Stimulated activated CD4-positive, alpha-beta T cell treated with anti-CD3 and anti-CD28 coated beads, Interleukin-12 subunit alpha, Interleukin-12 subunit beta, amount 100 ng/mL, for 48 hours (primary cell): ENCODE measurements around the gene ADAMTSL4.

Source experiments
- DNase-seq, 3 donors: peaks; one replicate each; pipeline ENCODE4 v3.0.0-alpha.2; 2020; ENCODE audit warnings: low read depth in 2 of 3, low spot score in 1 of 3

ADAMTSL4 gene

GRCh38 chr1:150534002-150534401 is 15.2 kb upstream of the ADAMTSL4 start:
- DNase-seq = no peak

- DNase-seq = no peak
These were observed 13.5 kb upstream of the ADAMTSL4 start for GRCh38 chr1:150535511-150536287.

DNA sequence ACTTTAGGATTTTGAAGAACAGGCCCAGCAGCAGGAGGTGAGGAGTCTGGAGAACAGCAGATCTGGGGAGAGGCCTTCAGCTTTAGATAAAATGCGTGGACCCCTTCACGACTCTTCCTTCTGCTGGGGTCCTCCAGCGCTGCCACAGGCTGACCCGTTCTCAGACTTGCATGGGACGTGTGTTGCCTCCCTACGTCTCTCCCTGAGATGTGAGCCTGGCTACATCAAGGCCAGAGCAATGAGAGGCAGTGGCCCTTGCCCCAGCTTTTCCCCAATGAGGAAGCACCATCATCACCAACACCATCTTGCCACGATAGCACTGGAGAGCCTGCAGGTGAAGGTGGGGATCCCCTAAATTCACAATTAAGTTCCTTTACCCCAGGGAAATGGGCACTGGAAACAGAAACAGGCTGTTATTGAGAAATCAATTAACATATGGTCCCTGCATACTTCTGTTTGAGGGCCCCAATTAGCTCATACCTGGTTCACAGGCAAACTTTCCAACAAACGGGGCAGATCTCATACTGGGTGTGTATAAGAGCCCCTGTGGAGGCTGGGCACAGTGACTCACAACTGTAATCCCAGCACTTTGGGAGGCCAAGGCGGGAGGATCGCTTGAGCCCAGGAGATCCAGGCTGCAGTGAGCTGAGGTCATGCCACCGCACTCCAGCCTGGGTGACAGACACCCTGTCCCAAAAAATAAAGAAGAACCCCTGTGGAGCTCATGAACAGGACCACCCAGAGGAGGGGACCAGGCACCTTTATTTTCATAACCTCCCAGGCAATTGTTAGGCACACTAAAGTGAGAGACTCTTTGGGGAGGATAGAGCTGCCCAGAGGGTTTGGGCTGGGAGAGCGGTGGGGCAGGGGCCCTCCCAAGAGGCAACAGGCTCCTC is 12.1 kb upstream of the ADAMTSL4 start:
- no peak for DNase-seq

GRCh38 chr1:150537732-150538684 is 11.2 kb upstream of the ADAMTSL4 start:
- DNase-seq = no peak

- no peak for DNase-seq
These were observed 5.6 kb upstream of the ADAMTSL4 start for GRCh38 chr1:150543500-150544143.

- DNase-seq = no peak
These were observed 5.0 kb upstream of the ADAMTSL4 start for GRCh38 chr1:150544204-150544603.

DNA sequence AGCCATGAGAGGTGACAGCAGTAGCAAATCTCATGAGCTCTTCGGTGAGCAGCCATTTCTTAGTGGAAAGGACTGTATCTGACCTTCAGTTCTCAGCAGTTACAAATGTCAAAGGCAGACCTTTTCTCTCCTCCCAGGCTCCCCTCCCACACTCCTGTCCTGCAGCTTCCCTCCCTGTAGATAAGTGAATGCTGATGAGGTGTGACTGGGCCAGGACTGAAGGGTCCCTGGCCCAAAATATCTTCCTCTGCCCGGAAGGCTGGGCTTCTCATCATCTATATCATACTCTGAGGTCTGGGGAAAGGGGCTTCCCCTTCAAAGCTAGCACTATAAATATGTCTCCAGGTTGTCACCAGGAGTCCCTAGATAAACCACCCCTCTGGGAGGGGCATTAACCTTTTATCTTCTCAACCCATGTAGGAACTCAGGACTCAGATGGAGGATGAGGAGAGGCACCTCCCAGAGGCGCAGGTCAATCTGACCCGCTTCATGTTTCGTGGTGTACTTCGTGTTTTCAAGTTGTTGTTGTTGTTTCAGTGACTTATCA is 3.6 kb upstream of the ADAMTSL4 start:
- DNase-seq = no peak

DNA sequence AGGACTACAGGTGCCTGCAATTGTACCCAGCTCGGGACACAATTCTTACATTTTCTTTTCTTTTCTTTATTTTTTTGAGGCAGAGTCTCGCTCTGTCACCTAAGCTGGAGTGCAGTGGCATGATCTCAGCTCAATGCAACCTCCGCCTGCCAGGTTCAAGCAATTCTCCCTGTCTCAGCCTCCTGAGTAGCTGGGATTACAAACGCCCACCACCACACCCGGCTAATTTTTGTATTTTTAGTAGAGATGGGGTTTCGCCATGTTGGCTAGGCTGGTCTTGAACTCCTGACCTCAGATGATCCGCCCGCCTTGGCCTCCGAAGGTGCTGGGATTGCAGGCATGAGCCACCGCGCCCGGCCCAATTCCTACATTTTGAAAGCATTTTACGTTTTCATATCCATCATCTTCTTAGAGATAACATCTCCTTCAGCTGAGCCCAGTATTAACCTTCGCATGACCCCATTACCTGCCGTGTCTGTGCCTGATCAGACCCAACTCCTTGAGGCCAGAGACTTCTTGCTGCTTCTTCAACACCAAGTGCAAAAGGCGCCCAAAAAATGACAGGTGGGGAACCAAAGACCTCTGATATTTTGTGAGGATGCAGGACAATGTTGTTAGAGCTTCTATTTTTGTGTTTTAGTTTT is 2.8 kb upstream of the ADAMTSL4 start:
- DNase-seq = no peak

- DNase-seq = no peak
These were observed 930 bp upstream of the ADAMTSL4 start for GRCh38 chr1:150548324-150548631.

DNA sequence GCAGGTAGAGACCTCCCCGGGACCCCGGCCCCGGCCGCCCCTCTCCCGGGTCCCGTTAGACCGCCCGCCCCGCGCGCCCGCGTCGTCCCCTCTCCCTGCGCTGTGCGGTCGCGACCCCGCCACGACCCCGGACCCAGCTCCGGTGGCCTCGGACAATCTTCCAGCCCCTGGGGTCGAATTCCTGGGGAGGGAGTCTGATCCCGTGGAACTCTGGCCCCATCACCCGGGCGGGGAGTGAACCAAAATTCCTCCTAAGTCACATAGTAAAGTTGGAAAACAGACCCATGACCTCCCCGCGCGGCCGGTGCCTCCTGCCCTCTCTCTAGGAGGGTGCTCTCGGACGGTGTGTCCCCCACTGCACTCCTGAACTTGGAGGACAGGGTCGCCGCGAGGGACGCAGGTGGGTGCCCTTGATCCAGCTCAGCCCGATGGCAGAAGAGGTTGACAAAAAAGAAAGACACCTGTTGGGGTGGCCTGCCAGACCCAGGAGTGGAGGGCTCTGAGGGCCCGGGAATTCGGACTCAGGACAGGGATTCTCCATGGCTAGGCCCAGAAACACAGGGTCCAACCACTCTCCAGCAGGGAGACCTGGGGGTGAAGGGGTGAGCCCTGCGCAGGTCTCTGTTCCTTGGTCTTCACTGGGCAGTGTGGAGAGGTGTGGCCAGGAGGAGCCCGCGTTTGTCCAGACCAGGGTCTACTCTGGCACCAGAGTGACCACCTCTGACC is 451 bp downstream of the ADAMTSL4 start:
- DNase-seq = no peak

- no peak for DNase-seq
These were observed 1.2 kb downstream of the ADAMTSL4 start for GRCh38 chr1:150550222-150551050.

- no peak for DNase-seq
These were observed 2.0 kb downstream of the ADAMTSL4 start for GRCh38 chr1:150551051-150551783.

DNA sequence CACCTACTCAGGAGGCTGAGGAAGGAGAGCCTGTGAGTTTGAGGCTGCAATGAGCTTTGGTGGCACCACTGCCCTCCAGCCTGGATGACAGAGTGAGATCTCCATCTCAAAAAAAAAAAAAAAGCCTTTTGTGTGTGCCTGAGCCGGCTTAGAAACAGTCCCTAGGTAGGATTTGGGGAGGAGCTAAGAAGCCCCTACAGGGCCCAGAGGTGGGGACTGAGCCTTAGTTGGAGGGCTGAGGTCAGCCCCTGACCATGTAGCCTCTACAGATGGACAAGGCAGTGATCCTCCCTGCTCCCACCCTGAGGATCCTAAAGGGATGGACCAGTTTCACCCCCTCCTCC is 2.5 kb downstream of the ADAMTSL4 start:
- DNase-seq = no peak

GRCh38 chr1:150552128-150552910 is 3.1 kb downstream of the ADAMTSL4 start:
- DNase-seq = no peak

DNA sequence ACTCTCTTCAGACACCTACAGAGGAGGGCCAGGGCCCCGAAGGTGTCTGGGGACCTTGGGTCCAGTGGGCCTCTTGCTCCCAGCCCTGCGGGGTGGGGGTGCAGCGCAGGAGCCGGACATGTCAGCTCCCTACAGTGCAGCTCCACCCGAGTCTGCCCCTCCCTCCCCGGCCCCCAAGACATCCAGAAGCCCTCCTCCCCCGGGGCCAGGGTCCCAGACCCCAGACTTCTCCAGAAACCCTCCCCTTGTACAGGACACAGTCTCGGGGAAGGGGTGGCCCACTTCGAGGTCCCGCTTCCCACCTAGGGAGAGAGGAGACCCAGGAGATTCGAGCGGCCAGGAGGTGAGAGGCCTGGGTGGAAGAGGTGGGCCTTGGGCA is 3.7 kb downstream of the ADAMTSL4 start:
- no peak for DNase-seq

DNA sequence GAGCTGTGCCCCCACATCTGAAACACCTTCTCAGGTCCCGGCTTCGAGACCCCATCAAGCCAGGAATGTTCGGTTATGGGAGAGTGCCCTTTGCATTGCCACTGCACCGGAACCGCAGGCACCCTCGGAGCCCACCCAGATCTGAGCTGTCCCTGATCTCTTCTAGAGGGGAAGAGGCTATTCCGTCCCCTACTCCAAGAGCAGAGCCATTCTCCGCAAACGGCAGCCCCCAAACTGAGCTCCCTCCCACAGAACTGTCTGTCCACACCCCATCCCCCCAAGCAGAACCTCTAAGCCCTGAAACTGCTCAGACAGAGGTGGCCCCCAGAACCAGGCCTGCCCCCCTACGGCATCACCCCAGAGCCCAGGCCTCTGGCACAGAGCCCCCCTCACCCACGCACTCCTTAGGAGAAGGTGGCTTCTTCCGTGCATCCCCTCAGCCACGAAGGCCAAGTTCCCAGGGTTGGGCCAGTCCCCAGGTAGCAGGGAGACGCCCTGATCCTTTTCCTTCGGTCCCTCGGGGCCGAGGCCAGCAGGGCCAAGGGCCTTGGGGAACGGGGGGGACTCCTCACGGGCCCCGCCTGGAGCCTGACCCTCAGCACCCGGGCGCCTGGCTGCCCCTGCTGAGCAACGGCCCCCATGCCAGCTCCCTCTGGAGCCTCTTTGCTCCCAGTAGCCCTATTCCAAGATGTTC is 4.3 kb downstream of the ADAMTSL4 start:
- no peak for DNase-seq

DNA sequence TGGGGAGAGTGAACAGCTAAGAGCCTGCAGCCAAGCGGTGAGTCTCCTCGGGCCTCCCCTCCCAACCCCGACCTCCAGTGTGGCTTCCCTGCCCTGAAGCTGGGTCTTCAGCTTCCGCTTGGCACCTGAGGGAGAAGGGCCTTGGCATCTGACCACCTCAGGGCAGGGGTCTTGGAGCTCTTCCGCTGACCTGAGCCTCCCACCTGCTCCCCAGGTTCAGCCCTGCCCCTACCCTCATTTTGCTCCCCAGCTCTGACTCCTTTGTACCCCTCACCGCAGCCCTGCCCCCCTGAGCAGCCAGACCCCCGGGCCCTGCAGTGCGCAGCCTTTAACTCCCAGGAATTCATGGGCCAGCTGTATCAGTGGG is 4.9 kb downstream of the ADAMTSL4 start:
- DNase-seq = no peak
